GM12878 (cell line): ENCODE measurements around the gene PLEKHH2. TPM values are rescaled to one million over a fixed set of nuclear protein-coding genes. Genes with fewer than 3 reads are reported as not detected.

Experiments
- ATAC-seq: fragments of 200-7000 bp; cut with Tn5 transposase; 3 replicates; pipeline ENCODE4 v1.9.1; 2020; ENCODE audit warnings: mild to moderate bottlenecking, moderate library complexity
- BruUV-seq: library from RNA; stranded (reverse); fragments of 400-500 nt; replicated peaks from 2 replicates; lab custom pipeline; 2021; lab: Mats Ljungman, UMichigan
- CTCF ChIA-PET: fragments of 300-600 bp; sonication (Branson Sonifier 250); formaldehyde crosslinking; extraction: SDS; loops from one replicate; lab custom pipeline; 2021; ENCODE audit warnings: inconsistent platforms; lab: Yijun Ruan, JAX
- POLR2A ChIA-PET: fragments of 350-600 bp; formaldehyde crosslinking; extraction: SDS; loops from one replicate; lab custom pipeline; 2021; ENCODE audit warnings: inconsistent platforms; lab: Charles Lee
- RAD21 ChIA-PET: fragments of 300-600 bp; sonication (Branson Sonifier 250); formaldehyde crosslinking; loops from one replicate; lab custom pipeline; 2023; ENCODE audit warnings: antibody characterized with exemption; ENCODE audit not compliant: unreplicated experiment; lab: Charles Lee
- SMC1A ChIA-PET: fragments of 300-600 bp; sonication (Branson Sonifier 250); formaldehyde crosslinking; loops from one replicate; lab custom pipeline; 2023; ENCODE audit not compliant: unreplicated experiment, uncharacterized antibody; lab: Charles Lee
- DNase-seq: peaks from one replicate; pipeline ENCODE4 v3.0.0-alpha.2; 2011; ENCODE audit warnings: low read depth, low spot score
- FAIRE-seq: peaks from 3 replicates; lab custom pipeline; 2011; peaks lifted over from hg19 to GRCh38; lab: Jason Lieb, UNC
- H2AFZ ChIP-seq: 2 replicates; pipeline ENCODE4 v1.6.0; 2011; ENCODE audit warnings: low read depth, low read length, control low read depth; ENCODE audit not compliant: control insufficient read depth
- H3K27ac ChIP-seq: 2 replicates; pipeline ENCODE4 v1.5.1; 2011; ENCODE audit warnings: control low read depth; ENCODE audit not compliant: control insufficient read depth, insufficient read depth
- H3K27me3 ChIP-seq, 2 experiments: replicated peaks in 1 of 2; 2 replicates each; pipeline versions ENCODE4 v1.6.0 to v1.6.1; 2011; ENCODE audit warnings: low read length in 1 of 2; ENCODE audit not compliant: control insufficient read depth in 2 of 2, insufficient read depth in 2 of 2
- H3K36me3 ChIP-seq, 2 experiments: 2 replicates each; pipeline ENCODE4 v1.5.1; 2011; ENCODE audit warnings: low read length in 1 of 2; ENCODE audit not compliant: control insufficient read depth in 2 of 2, insufficient read depth in 2 of 2
- H3K4me1 ChIP-seq: 2 replicates; pipeline ENCODE4 v1.6.1; 2011; ENCODE audit warnings: mild to moderate bottlenecking, low read length, moderate library complexity, mixed read lengths; ENCODE audit not compliant: control insufficient read depth, insufficient read depth
- H3K4me2 ChIP-seq: 2 replicates; pipeline ENCODE4 v1.6.0; 2011; ENCODE audit warnings: control low read depth; ENCODE audit not compliant: control insufficient read depth, insufficient read depth
- H3K4me3 ChIP-seq: fragments of 200-600 bp; sonication (generic); 2 replicates; pipeline ENCODE4 v1.5.1; 2016
- H3K79me2 ChIP-seq: 2 replicates; pipeline ENCODE4 v1.6.0; 2011; ENCODE audit warnings: low read length; ENCODE audit not compliant: control insufficient read depth, insufficient read depth
- H3K9ac ChIP-seq: 2 replicates; pipeline ENCODE4 v1.8.0; 2011; ENCODE audit warnings: low read length, control low read depth, mixed read lengths; ENCODE audit not compliant: control insufficient read depth, insufficient read depth
- H3K9me3 ChIP-seq: replicated peaks from 3 replicates; pipeline ENCODE4 v1.5.1; 2011; ENCODE audit warnings: mild to moderate bottlenecking, low read length; ENCODE audit not compliant: control insufficient read depth, insufficient read depth
- H4K20me1 ChIP-seq: 2 replicates; pipeline ENCODE4 v1.6.0; 2011; ENCODE audit not compliant: control insufficient read depth, insufficient read depth
- ELK1 ChIP-seq: IDR thresholded peaks from 2 replicates; pipeline ENCODE4 v1.6.1; 2012; ENCODE audit warnings: low read depth, low read length, improper control_type of control experiment
- FOS ChIP-seq: IDR thresholded peaks from 3 replicates; pipeline ENCODE4 v1.6.1; 2011; ENCODE audit warnings: borderline replicate concordance; ENCODE audit not compliant: insufficient read length; ENCODE audit errors: extremely low read depth
- FOXM1 ChIP-seq: IDR thresholded peaks from 2 replicates; pipeline ENCODE4 v1.6.1; 2012; ENCODE audit warnings: low read depth, mild to moderate bottlenecking, inconsistent platforms, low read length, moderate library complexity
- IRF5 ChIP-seq: fragments of 450-650 bp; IDR thresholded peaks from 2 replicates; pipeline ENCODE4 v1.6.1; 2017; ENCODE audit warnings: borderline replicate concordance
- MEF2A ChIP-seq: IDR thresholded peaks from 2 replicates; pipeline ENCODE4 v1.6.1; 2011; ENCODE audit warnings: low read depth, mild to moderate bottlenecking, low read length, moderate library complexity; ENCODE audit not compliant: insufficient read depth
- MXI1 ChIP-seq: fragments of 150-350 bp; IDR thresholded peaks from 2 replicates; pipeline ENCODE4 v1.6.1; 2011; ENCODE audit warnings: low read depth, mild to moderate bottlenecking, inconsistent platforms, low read length, improper control_type of control experiment
- MYB ChIP-seq: fragments of 150-350 bp; IDR thresholded peaks from 2 replicates; pipeline ENCODE4 v1.6.1; 2014; ENCODE audit warnings: mild to moderate bottlenecking, low read depth, low read length, borderline replicate concordance
- NFYA ChIP-seq: IDR thresholded peaks from 2 replicates; pipeline ENCODE4 v1.6.1; 2011; ENCODE audit warnings: low read depth, mild to moderate bottlenecking, low read length, improper control_type of control experiment, borderline replicate concordance
- NR2C2 ChIP-seq: IDR thresholded peaks from 2 replicates; pipeline ENCODE4 v1.6.1; 2011; ENCODE audit warnings: borderline replicate concordance, low read depth; ENCODE audit not compliant: control insufficient read depth, insufficient read length
- RCOR1 ChIP-seq: conservative IDR thresholded peaks from 2 replicates; pipeline ENCODE4 v1.6.1; 2012; ENCODE audit warnings: low read depth, low read length, improper control_type of control experiment
- SREBF2 ChIP-seq: IDR thresholded peaks from 2 replicates; pipeline ENCODE4 v1.6.1; 2012; ENCODE audit warnings: mild to moderate bottlenecking, low read length
- ZNF592 ChIP-seq: fragments of 450-650 bp; IDR thresholded peaks from 2 replicates; pipeline ENCODE4 v1.6.1; 2017; ENCODE audit warnings: mild to moderate bottlenecking, moderate library complexity
- ZNF687 ChIP-seq: fragments of 450-650 bp; IDR thresholded peaks from 2 replicates; pipeline ENCODE4 v1.6.1; 2017; ENCODE audit warnings: mild to moderate bottlenecking, moderate library complexity
- WGBS: methylation state at CpG from one replicate; pipeline ENCODE4 v1.1.6; 2016; ENCODE audit warnings: low lambda C conversion rate; ENCODE audit not compliant: insufficient replicate concordance, insufficient coverage; ENCODE audit errors: missing lambda C conversion rate; 5-methylcytosine and 5-hydroxymethylcytosine counted together
- in situ Hi-C: fragments of 300-500 bp; cut with MboI; formaldehyde crosslinking; loops from 9 replicates; pipeline ENCODE4 v1.14.3; 2018; ENCODE audit warnings: mixed read lengths
- intact Hi-C: fragments of 100-400 bp; cut with micrococcal nuclease; formaldehyde crosslinking; loops from one replicate; pipeline ENCODE4 v1.14.2; 2022; ENCODE audit not compliant: unreplicated experiment
- polyA plus RNA-seq, 11 experiments: library from polyadenylated mRNA; depleted of rRNA in 4 of 11; unstranded in 6 of 11; stranded (reverse) in 5 of 11; fragments of >200 nt; fragmentation: Nextera tagmentation in 4 of 11; fragmentation: Illumina TruSeq in 1 of 11; extraction: Ambion mirVana in 4 of 11; extraction: Trizol in 1 of 11; gene quantifications; 1 replicate in 1 of 11; 2 replicates in 10 of 11; pipeline versions ENCODE4 v1.2.1 to v1.2.3, GENCODE V29; 2011 to 2016; ENCODE audit warnings: inconsistent platforms in 2 of 11, missing spikeins in 2 of 11, low read depth in 1 of 11
- total RNA-seq, 4 experiments: library from RNA; depleted of rRNA in 3 of 4; stranded (reverse); fragments of >200 nt in 3 of 4; fragmentation: Illumina TruSeq in 1 of 4; extraction: Trizol in 1 of 4; gene quantifications; 2 replicates each; pipeline versions ENCODE4 v1.2.1 to v1.2.3, GENCODE V29; 2013 to 2021

The PLEKHH2 gene
- total and polyA plus RNA-seq, 10 of the 15 experiments (the other 5 are each of a cell fraction or from before 2014, with no cell fraction given): not detected

- no peak overlapping the region for H2AFZ ChIP-seq
- no peaks in the 10 kb centered on the region; a peak in 1 of 4 replicates for H3K27me3 ChIP-seq
- H3K27ac ChIP-seq: no peak overlapping the region
- H3K79me2 ChIP-seq: no peaks in the 10 kb centered on the region
- H3K4me1 ChIP-seq: no peaks in the 10 kb centered on the region
- ChIA-PET POLR2A (interaction anchor here (1.2 kb wide), 1 partner anchor 190 kb away, joined by 3 read pairs; no protein-coding TSS in a partner anchor), CTCF (interaction anchor here (0.7 to 2.0 kb wide), 11 partner anchors 8 to 754 kb away, joined by 3 to 11 read pairs (median 3); partner anchors contain the start of gene THADA), SMC1A (interaction anchor here (1.2 kb wide), 1 partner anchor 89 kb away, joined by 3 read pairs; no protein-coding TSS in a partner anchor), RAD21 (interaction anchor here (1.1 kb wide), 1 partner anchor 663 kb away, joined by 3 read pairs; no protein-coding TSS in a partner anchor)
- whole genome bisulfite sequencing: 58% methylated on average over 4 of the region's 4 CpGs
- H3K9ac ChIP-seq: no peak overlapping the region
- no TSS peak for BruUV-seq
- H4K20me1 ChIP-seq: no peaks in the 10 kb centered on the region
- no peaks in the 10 kb centered on the region for H3K36me3 ChIP-seq
- FAIRE-seq (no peak), ATAC-seq (no peak), DNase-seq (no peak)
- in situ Hi-C loops (loop anchor here (5.0 kb wide), 1 partner anchor 783 kb away; no protein-coding TSS in a partner anchor), intact Hi-C loops (no loop called here)
- H3K9me3 ChIP-seq: no peaks in the 10 kb centered on the region
- no peak overlapping the region for H3K4me3 ChIP-seq
- no peak overlapping the region for H3K4me2 ChIP-seq
- no peak for TF ChIP-seq MEF2A
- no peak for TF ChIP-seq IRF5
- TF ChIP-seq FOS: no peak
- no peak for TF ChIP-seq MYB
- TF ChIP-seq NFYA: no peak
- no peak for TF ChIP-seq ZNF687
- no peak for TF ChIP-seq NR2C2
- TF ChIP-seq SREBF2: no peak
- no peak for TF ChIP-seq FOXM1
- no peak for TF ChIP-seq RCOR1
- no peak for TF ChIP-seq ZNF592
- TF ChIP-seq MXI1: no peak
- no peak for TF ChIP-seq ELK1
Measured at GRCh38 chr2:43610361-43610760, 26.7 kb upstream of the PLEKHH2 start.
